OCI-LY7 (cell line): ENCODE results near the gene HIGD1C. TPM values are rescaled to one million over a fixed set of nuclear protein-coding genes. Genes with fewer than 3 reads are reported as not detected.

Source experiments
- BruUV-seq: library from RNA; stranded (reverse); fragments of 400-500 nt; replicated peaks from 2 replicates; lab custom pipeline; 2021; lab: Mats Ljungman, UMichigan
- CTCF ChIA-PET: fragments of 300-600 bp; sonication (Branson Sonifier 250); formaldehyde crosslinking; loops from one replicate; lab custom pipeline; 2022; ENCODE audit warnings: antibody characterized with exemption; ENCODE audit not compliant: unreplicated experiment; lab: Charles Lee
- POLR2A ChIA-PET: fragments of 300-600 bp; sonication (Branson Sonifier 250); formaldehyde crosslinking; loops from one replicate; lab custom pipeline; 2022; ENCODE audit warnings: antibody characterized with exemption; lab: Charles Lee
- DNase-seq: peaks from one replicate; pipeline ENCODE4 v3.0.0-alpha.2; 2015; ENCODE audit warnings: low spot score
- H2AFZ ChIP-seq: fragments of 200-600 bp; sonication (generic), shearing (Covaris generic); 2 replicates; pipeline ENCODE4 v1.6.1; 2014; ENCODE audit warnings: mild to moderate bottlenecking, antibody characterized with exemption, low read length, moderate library complexity
- H3K27ac ChIP-seq: fragments of 200-600 bp; sonication (generic); 2 replicates; pipeline ENCODE4 v1.5.1; 2014; ENCODE audit warnings: mixed run types, low read depth, mild to moderate bottlenecking, moderate library complexity, low read length, inconsistent platforms; ENCODE audit not compliant: poor library complexity, severe bottlenecking
- H3K36me3 ChIP-seq: fragments of 200-600 bp; sonication (generic); 2 replicates; pipeline ENCODE4 v1.6.1; 2014; ENCODE audit warnings: mild to moderate bottlenecking, antibody characterized with exemption, low read length, moderate library complexity, mixed read lengths; ENCODE audit not compliant: insufficient read depth
- H3K4me1 ChIP-seq: fragments of 200-600 bp; sonication (generic); 2 replicates; pipeline ENCODE4 v1.5.1; 2014; ENCODE audit warnings: mild to moderate bottlenecking, low read length; ENCODE audit not compliant: insufficient read depth, poor library complexity, severe bottlenecking
- H3K4me2 ChIP-seq: fragments of 200-600 bp; sonication (generic); 2 replicates; pipeline ENCODE4 v1.6.1; 2014; ENCODE audit warnings: mild to moderate bottlenecking, low read length
- H3K4me3 ChIP-seq: fragments of 200-600 bp; sonication (generic); 2 replicates; pipeline ENCODE4 v1.5.1; 2014; ENCODE audit warnings: mild to moderate bottlenecking, low read depth, low read length; ENCODE audit not compliant: poor library complexity, severe bottlenecking
- H3K79me2 ChIP-seq: fragments of 200-600 bp; sonication (generic); 2 replicates; pipeline ENCODE4 v1.6.1; 2016; ENCODE audit warnings: low read depth, mild to moderate bottlenecking, low read length, moderate library complexity, mixed read lengths; ENCODE audit not compliant: insufficient read depth
- H3K9me2 ChIP-seq: fragments of 200-600 bp; sonication (generic); 2 replicates; pipeline ENCODE4 v1.6.1; 2016; ENCODE audit warnings: mild to moderate bottlenecking, low read length, mixed read lengths; ENCODE audit not compliant: insufficient read depth
- H3K9me3 ChIP-seq: fragments of 200-600 bp; sonication (generic); 2 replicates; pipeline ENCODE4 v1.6.1; 2014; ENCODE audit warnings: mild to moderate bottlenecking, mixed run types, low read length, mixed read lengths
- H4K20me1 ChIP-seq: fragments of 200-600 bp; sonication (generic); 2 replicates; pipeline ENCODE4 v1.6.1; 2014; ENCODE audit warnings: mild to moderate bottlenecking, antibody characterized with exemption, low read length, moderate library complexity, mixed read lengths; ENCODE audit not compliant: insufficient read depth
- CTCF ChIP-seq: fragments of 200-600 bp; sonication (generic); conservative IDR thresholded peaks from 2 replicates; pipeline ENCODE4 v1.5.1; 2014; ENCODE audit warnings: mild to moderate bottlenecking, antibody characterized with exemption, low read length, moderate library complexity, mixed read lengths
- EZH2phosphoT487 ChIP-seq: fragments of 200-600 bp; sonication (generic); IDR thresholded peaks from 2 replicates; pipeline ENCODE4 v1.6.1; 2018; ENCODE audit warnings: low read depth, borderline replicate concordance, mild to moderate bottlenecking, mixed run types, antibody characterized with exemption, low read length, moderate library complexity, mixed read lengths
- intact Hi-C: fragments of 100-400 bp; cut with micrococcal nuclease; formaldehyde crosslinking; loops from one replicate; pipeline ENCODE4 v1.10.0; 2022; ENCODE audit not compliant: unreplicated experiment
- total RNA-seq, 2 experiments: library from RNA; depleted of rRNA in 1 of 2; stranded (reverse); fragments of >200 nt in 1 of 2; shearing (Covaris generic) in 1 of 2; gene quantifications; 2 replicates each; pipeline ENCODE4 v1.2.3, GENCODE V29; 2014 to 2022

The HIGD1C gene
- total RNA-seq, 2 experiments from 2014 or later, result not detected

- Histone ChIP-seq H4K20me1 (no peaks in the 10 kb centered on the region), H3K9me2 (no peaks in the 10 kb centered on the region), H2AFZ (no peak overlapping the region), H3K36me3 (peaks cover 63% of the 10 kb centered on the region), H3K9me3 (no peaks in the 10 kb centered on the region), H3K4me2 (no peak overlapping the region), H3K27ac (no peak overlapping the region), H3K4me1 (no peaks in the 10 kb centered on the region), H3K4me3 (no peak overlapping the region), H3K79me2 (no peaks in the 10 kb centered on the region)
- POLR2A ChIA-PET, result no interaction called here
- no peak for TF ChIP-seq EZH2phosphoT487
- TF ChIP-seq CTCF, result no peak
- no TSS peak for BruUV-seq
- intact Hi-C loops, result no loop called here
- CTCF ChIA-PET, result no interaction called here
- DNase-seq, result no peak
These were observed 52.7 kb downstream of the HIGD1C start for GRCh38 chr12:51005030-51005429.

- DNase-seq, result no peak
- CTCF ChIA-PET, result no interaction called here
- no peaks in the 10 kb centered on the region for H3K79me2 ChIP-seq
- no peaks in the 10 kb centered on the region for H3K9me3 ChIP-seq
- no peak for TF ChIP-seq CTCF
- no peak for TF ChIP-seq EZH2phosphoT487
- peaks cover 56% of the 10 kb centered on the region for H3K36me3 ChIP-seq
- no peaks in the 10 kb centered on the region for H3K4me1 ChIP-seq
- H4K20me1 ChIP-seq, result no peaks in the 10 kb centered on the region
- no peak overlapping the region for H3K4me2 ChIP-seq
- H3K9me2 ChIP-seq, result no peaks in the 10 kb centered on the region
- intact Hi-C loops, result no loop called here
- no TSS peak for BruUV-seq
- no peak overlapping the region for H3K4me3 ChIP-seq
- no peak overlapping the region for H3K27ac ChIP-seq
- H2AFZ ChIP-seq, result no peak overlapping the region
- POLR2A ChIA-PET, result interaction anchor here (0.7 kb wide), 1 partner anchor 11 kb away, joined by 3 read pairs; no protein-coding TSS in a partner anchor
These were observed 53.3 kb downstream of the HIGD1C start for GRCh38 chr12:51005671-51006070.

GRCh38 chr12:51008329-51009055 is 56.1 kb downstream of the HIGD1C start:
- no peak for DNase-seq

More at GRCh38 chr12:51008329-51009055, 56.1 kb downstream of the HIGD1C start:
- H3K4me3 ChIP-seq, result no peak overlapping the region
- no peaks in the 10 kb centered on the region for H3K4me1 ChIP-seq
- TF ChIP-seq EZH2phosphoT487 (no peak), CTCF (no peak)
- CTCF ChIA-PET, result interaction anchor here (1.2 kb wide), 1 partner anchor 221 kb away, joined by 3 read pairs; no protein-coding TSS in a partner anchor
- no TSS peak for BruUV-seq
- no peak overlapping the region for H3K27ac ChIP-seq
- peaks cover 15% of the 10 kb centered on the region; the same call in 1 of the 2 replicates for H3K79me2 ChIP-seq
- no peaks in the 10 kb centered on the region for H3K9me2 ChIP-seq
- no peak overlapping the region for H3K4me2 ChIP-seq
- intact Hi-C loops, result no loop called here
- POLR2A ChIA-PET, result interaction anchor here (0.5 to 0.7 kb wide), 2 partner anchors 17 to 68 kb away, joined by 4 to 7 read pairs; partner anchors contain the start of gene SLC11A2
- no peaks in the 10 kb centered on the region for H4K20me1 ChIP-seq
- no peak overlapping the region for H2AFZ ChIP-seq
- H3K36me3 ChIP-seq, result peaks cover 45% of the 10 kb centered on the region
- H3K9me3 ChIP-seq, result no peaks in the 10 kb centered on the region
